ENCODE data around the gene MROH2A. TPM values are rescaled to one million over a fixed set of nuclear protein-coding genes. Genes with fewer than 3 reads are reported as not detected.
"Not testable (repeated sequence)": the region's sequence is repeated elsewhere in the genome, so short reads cannot be mapped to it uniquely, and the experiment has no call there.

The MROH2A gene, protein sequence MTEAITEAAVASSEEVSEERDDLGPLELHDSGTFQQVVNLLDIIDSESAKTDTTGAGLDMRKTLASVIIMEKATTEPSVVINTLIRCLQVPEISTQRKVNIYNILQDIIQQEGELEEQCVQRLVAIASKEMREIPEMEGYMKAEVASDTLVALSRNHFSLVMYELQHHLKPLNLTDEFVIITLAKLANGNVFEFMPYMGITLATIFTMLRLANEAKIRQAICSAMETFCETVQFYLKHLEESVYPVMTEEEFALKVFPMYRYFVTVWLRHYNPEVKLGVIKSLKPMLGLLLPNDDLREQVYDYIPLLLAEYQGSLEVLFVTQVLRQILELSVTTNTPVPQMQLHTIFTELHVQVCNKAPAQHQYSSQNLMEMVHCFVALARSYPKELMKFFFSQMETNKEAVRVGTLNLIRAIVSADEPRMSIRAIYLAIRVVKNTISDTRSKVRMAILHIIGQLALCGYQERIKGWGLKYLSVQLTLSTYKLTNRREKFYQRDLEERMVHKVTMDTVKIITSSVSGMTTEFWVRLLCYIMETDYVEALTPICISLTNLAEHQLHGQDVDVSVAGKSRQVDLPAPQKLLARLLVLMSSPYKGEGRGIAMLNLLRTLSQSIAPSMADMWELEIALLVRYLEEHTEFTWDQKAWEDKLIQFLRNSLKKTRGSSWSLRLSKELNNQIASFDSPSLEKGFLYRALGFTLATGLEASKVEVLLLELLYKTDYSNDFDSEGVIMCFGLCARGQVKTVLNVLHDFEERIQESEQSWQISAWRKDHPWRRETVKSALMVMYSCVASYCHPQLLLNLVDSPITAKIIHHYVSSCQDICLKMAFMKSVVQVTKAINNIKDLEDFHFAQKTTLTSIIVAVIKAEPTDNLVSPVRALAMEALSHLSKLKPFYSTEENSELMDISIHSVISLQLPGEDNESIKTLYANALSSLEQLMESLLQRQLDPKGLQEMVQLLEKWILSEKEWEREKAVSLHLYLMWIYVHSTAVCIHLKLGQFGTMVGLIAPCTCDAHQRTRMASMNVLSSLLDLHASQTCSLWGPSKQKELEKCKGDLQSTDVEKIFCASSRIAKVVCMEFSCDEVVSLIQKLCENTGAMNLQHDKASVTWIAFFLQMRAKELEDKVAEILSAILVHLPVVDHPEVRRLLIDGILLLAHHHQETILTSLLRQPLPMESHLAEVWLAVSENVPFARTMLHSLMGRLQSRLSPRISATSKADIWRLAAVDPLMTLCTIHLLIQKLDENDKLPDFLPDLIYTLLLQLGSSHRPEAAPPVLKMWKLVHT (N-terminal part only)
- total RNA-seq = not detected

DNA sequence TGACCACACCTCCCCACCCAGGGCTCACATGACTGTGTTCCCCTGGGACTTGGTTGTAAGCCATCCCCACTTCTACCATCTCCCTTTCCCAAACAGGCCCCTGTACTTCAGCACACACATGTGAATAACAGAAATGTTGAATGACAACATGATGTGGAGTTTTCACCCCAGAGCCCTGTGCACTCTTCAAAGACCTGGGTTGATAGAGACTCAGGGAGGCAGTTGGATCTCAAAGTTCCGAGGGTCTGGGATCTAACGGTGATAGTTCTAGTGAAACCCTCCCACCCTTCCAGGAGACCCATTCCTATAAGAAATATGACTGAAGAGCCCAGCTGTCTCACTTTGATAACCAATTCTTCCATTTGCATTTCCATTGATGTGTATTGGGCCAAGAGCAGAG, at the start of gene MROH2A:
Gene MROH2A (plus strand): TSS at position 301 of the 400 bp plus-strand sequence. CDS start 1,029 bp downstream, outside the sequence.
- POLR2A ChIA-PET = no interaction called here
- CTCF ChIA-PET = no interaction called here

DNA sequence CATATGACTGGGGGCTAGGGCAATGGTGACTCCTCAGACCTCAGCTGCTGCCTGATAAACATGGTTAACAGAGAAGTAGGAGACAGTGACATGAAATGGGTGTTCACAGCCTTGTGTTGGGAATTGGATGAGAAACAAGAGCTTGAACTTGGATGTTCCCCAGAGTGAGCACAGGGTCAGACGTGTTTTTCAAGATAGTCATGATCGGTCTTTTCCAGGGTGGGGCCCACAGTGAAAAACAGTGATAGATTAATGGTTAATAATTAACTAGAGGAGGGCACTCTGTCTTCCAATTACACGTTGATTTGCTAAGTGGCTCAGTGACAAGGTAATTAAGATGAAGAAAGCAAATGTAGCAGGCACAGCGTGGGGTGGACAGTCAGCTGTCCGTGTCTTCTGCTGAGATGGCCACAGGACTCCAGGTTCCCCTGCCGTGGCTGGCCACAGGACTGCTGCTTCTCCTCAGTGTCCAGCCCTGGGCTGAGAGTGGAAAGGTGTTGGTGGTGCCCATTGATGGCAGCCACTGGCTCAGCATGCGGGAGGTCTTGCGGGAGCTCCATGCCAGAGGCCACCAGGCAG, 49.3 kb upstream of the MROH2A start, which contains the start of gene UGT1A3:
Gene UGT1A3 (plus strand): TSS at position 320 of the 579 bp plus-strand sequence. CDS start 85 bp downstream, at position 405.
- DNase-seq (no peak), ATAC-seq (no peak)
- no peaks in the 10 kb centered on the region for H3K36me3 Mint-ChIP-seq (ENCODE audit: low read depth)
- peaks cover 4% of the 10 kb centered on the region for H3K27me3 Mint-ChIP-seq
- TF ChIP-seq, protein P1, sequence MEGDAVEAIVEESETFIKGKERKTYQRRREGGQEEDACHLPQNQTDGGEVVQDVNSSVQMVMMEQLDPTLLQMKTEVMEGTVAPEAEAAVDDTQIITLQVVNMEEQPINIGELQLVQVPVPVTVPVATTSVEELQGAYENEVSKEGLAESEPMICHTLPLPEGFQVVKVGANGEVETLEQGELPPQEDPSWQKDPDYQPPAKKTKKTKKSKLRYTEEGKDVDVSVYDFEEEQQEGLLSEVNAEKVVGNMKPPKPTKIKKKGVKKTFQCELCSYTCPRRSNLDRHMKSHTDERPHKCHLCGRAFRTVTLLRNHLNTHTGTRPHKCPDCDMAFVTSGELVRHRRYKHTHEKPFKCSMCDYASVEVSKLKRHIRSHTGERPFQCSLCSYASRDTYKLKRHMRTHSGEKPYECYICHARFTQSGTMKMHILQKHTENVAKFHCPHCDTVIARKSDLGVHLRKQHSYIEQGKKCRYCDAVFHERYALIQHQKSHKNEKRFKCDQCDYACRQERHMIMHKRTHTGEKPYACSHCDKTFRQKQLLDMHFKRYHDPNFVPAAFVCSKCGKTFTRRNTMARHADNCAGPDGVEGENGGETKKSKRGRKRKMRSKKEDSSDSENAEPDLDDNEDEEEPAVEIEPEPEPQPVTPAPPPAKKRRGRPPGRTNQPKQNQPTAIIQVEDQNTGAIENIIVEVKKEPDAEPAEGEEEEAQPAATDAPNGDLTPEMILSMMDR (IDR thresholded peaks at IDR 0.05) = no peak
- H3K4me3 Mint-ChIP-seq = no peak within 1 kb of the TSS
- no peak within 1 kb of the TSS for H3K27ac Mint-ChIP-seq
- ChIA-PET POLR2A (no interaction called here), CTCF (no interaction called here)
- H3K4me1 Mint-ChIP-seq (ENCODE audit: low read depth) = no peaks in the 10 kb centered on the region
- H3K9me3 Mint-ChIP-seq = no peaks in the 10 kb centered on the region
- intact Hi-C loops (cut with micrococcal nuclease) = no loop called here

More for the DNA sequence above, at the start of gene MROH2A:
- DNase-seq = no peak
- intact Hi-C loops (cut with micrococcal nuclease) = no loop called here
- peaks cover 4% of the 10 kb centered on the region for H3K9me3 Mint-ChIP-seq
- H3K27ac Mint-ChIP-seq = no peak within 1 kb of the TSS
- peaks cover 16% of the 10 kb centered on the region for H3K27me3 Mint-ChIP-seq
- no peak for ATAC-seq
- no peaks in the 10 kb centered on the region for H3K36me3 Mint-ChIP-seq (ENCODE audit: low read depth)
- H3K4me1 Mint-ChIP-seq (ENCODE audit: low read depth) = no peaks in the 10 kb centered on the region
- TF ChIP-seq, protein P1 (IDR thresholded peaks at IDR 0.05) = no peak
- no peak within 1 kb of the TSS for H3K4me3 Mint-ChIP-seq

DNA sequence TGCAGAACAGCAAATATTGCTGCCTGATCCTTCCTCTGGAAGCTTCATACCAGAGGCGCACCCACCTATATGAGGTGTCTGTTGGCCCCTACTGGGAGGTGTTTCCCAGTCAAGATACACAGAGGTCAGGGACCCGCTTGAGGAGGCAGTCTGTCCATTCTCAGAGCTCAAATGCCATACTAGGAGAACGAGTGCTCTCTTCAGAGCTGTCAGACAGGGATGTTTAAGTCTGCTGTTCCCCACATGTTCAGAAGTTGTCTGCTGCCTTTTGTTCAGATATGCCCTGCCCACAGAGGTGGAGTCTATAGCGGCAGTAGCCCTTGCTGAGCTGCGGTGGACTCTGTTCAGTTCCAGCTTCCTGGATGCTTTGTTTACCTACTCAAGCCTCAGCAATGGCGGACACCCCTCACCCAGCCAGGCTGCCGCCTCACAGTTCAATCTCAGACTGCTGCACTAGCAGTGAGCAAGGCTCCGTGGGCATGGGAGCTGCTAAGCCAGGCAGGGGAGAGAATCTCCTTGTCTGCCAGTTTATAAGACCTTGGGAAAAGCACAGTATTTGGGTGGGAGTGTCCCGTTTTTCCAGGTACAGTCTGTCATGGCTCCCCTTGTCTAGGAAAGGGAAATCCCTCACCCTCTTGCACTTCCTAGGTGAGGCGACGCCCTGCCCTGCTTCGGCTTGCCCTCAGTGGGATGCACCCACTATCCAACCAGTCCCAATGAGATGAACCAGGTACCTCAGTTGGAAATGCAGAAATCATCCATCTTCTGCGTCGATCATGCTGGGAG, 41.1 kb upstream of the MROH2A start:
- DNase-seq; POLR2A ChIA-PET; H3K4me3 Mint-ChIP-seq; H3K27ac Mint-ChIP-seq; ATAC-seq; CTCF ChIA-PET; H3K9me3 Mint-ChIP-seq; H3K36me3 Mint-ChIP-seq (ENCODE audit: low read depth); intact Hi-C loops (cut with micrococcal nuclease); H3K4me1 Mint-ChIP-seq (ENCODE audit: low read depth): not testable (repeated sequence)
- H3K27me3 Mint-ChIP-seq = peaks cover 26% of the 10 kb centered on the region

DNA sequence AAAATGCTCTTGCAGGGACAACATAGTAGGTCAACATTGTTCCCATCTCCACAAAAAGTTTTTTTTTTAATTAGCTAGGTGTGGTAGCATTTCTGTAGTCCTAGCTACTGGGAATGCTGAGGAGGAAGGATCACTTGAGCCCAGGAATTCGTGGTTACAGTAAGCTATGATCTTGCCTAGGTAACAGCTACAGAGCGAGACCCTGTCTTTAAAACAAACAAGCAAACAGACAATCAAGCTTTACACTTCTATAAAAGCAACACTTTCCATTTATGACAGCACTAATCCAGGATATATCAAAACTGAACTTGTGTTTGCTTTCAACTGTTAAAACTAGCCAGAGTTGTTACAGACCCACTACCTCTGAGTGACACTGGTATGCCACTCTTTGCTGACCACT, 37.3 kb upstream of the MROH2A start:
- H3K4me1 Mint-ChIP-seq (ENCODE audit: low read depth) = no peaks in the 10 kb centered on the region
- ATAC-seq (no peak), DNase-seq (no peak)
- H3K36me3 Mint-ChIP-seq (ENCODE audit: low read depth) = no peaks in the 10 kb centered on the region
- TF ChIP-seq, protein P1 (IDR thresholded peaks at IDR 0.05) = no peak
- POLR2A ChIA-PET = no interaction called here
- no peak overlapping the region for H3K27ac Mint-ChIP-seq
- no peak overlapping the region for H3K4me3 Mint-ChIP-seq
- CTCF ChIA-PET = no interaction called here
- no peaks in the 10 kb centered on the region for H3K9me3 Mint-ChIP-seq
- intact Hi-C loops (cut with micrococcal nuclease) = no loop called here
- H3K27me3 Mint-ChIP-seq = peaks cover 19% of the 10 kb centered on the region

Data from activated CD8-positive, alpha-beta T cell treated with anti-CD3 and anti-CD28 coated beads for 36 hours (primary cell).